ENCODE measurements around the gene MRPL37. TPM values are rescaled to one million over a fixed set of nuclear protein-coding genes. Genes with fewer than 3 reads are reported as not detected.
A peak's percentile ranks its signal among the peaks of the same experiment; 100 is the strongest.

MRPL37 gene
- total and polyA plus RNA-seq, 2 of the 8 experiments (the other 6 are each of a cell fraction or from before 2014, with no cell fraction given): 45.5 to 126 TPM

DNA sequence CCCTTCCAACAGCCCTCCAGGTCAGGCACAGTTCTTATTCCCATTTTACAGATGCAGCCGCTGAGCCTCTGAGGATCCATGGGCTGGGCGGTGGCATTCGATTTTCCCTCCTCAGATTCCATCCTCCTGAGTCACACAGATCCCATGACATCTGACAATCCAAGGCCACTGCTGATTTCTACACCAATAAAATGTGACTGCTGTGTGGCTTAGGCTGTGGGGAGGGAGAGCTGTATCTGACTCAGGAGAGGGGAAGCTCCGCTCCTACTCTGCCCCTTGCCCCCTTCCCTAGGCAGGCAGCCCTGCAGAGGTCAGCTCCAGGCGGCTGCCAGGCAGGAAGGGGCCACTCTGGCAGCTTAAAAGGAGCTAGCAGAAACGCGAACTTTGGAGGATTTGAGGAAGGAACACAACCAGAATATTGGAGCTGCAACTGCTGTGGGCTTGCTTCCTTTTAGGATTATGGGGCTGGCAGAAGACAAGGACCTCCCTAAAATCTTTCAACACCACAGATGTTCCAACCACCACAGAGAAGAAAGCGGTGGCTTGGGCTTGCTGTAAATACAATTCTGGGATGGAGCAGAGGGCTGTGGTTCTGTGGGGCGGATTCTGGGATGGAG is 50.0 kb downstream of the MRPL37 start:
- Histone ChIP-seq H3K9me3 (ENCODE audit: insufficient read depth in 2 of 2, low read depth in 1 of 2, low read length in 1 of 2) (no peaks in the 10 kb centered on the region), H2BK120ac (replicated peaks; ENCODE audit: low read depth, low read length) (no peak overlapping the region), H3K23me2 (ENCODE audit: low read depth, low read length) (no peaks in the 10 kb centered on the region), H4K20me1 (replicated peaks in 1 of 2; ENCODE audit: control insufficient read depth in 1 of 2, insufficient read depth in 2 of 2, low read length in 2 of 2) (peaks cover 7 to 10% of the 10 kb centered on the region in 2 experiments), H3K4me3 (ENCODE audit: extremely low read depth in 1 of 4, insufficient read depth in 2 of 4, low read depth in 3 of 4, low read length in 4 of 4) (no peak overlapping the region), H3K4me2 (ENCODE audit: insufficient read depth in 1 of 2, low read depth in 2 of 2, low read length in 2 of 2) (no peak overlapping the region), H2AFZ (ENCODE audit: low read length) (no peak overlapping the region), H2BK20ac (ENCODE audit: low read length) (no peak overlapping the region), H3K27me3 (replicated peaks in 1 of 4; ENCODE audit: control insufficient read depth in 3 of 4, extremely low read depth in 1 of 4, insufficient read depth in 3 of 4, low read length in 3 of 4) (no peaks in the 10 kb centered on the region), H3K14ac (ENCODE audit: insufficient read length) (no peak overlapping the region), H2BK12ac (ENCODE audit: low read depth, low read length) (no peak overlapping the region), H2BK15ac (ENCODE audit: low read length) (no peak overlapping the region), H3K18ac (ENCODE audit: extremely low read depth, low read length) (no peak overlapping the region), H4K8ac (ENCODE audit: extremely low read depth, insufficient read depth, low read length) (no peak overlapping the region), H2BK5ac (ENCODE audit: low read depth, low read length) (no peak overlapping the region), H3K4me1 (replicated peaks in 1 of 4; ENCODE audit: control insufficient read depth in 3 of 4, insufficient read depth in 4 of 4, low read length in 3 of 4) (no peaks in the 10 kb centered on the region; a peak in 1 of 7 replicates), H3K56ac (replicated peaks; ENCODE audit: insufficient read length, low read depth, low read length) (no peak overlapping the region), H3K23ac (ENCODE audit: insufficient read length) (no peak overlapping the region), H3K27ac (ENCODE audit: low read depth, low read length) (no peak overlapping the region), H4K5ac (ENCODE audit: insufficient read length, low read depth, low read length) (no peak overlapping the region), H3K9ac (replicated peaks in 1 of 4; ENCODE audit: extremely low read depth in 1 of 4, low read depth in 3 of 4, low read length in 3 of 4) (no peak overlapping the region; a peak in 1 of 7 replicates), H3K36me3 (ENCODE audit: control insufficient read depth in 2 of 4, insufficient read depth in 4 of 4, low read length in 3 of 4) (peaks cover 0 to 12% (median 6%) of the 10 kb centered on the region in 4 experiments; a peak in 5 of 8 replicates), H3K4ac (replicated peaks; ENCODE audit: insufficient read length, low read depth, low read length) (no peak overlapping the region), H4K91ac (replicated peaks; ENCODE audit: insufficient read length, low read length) (no peak overlapping the region), H3K79me2 (ENCODE audit: control insufficient read depth in 1 of 2, insufficient read depth in 2 of 2, low read length in 2 of 2) (no peaks in the 10 kb centered on the region), H2AK5ac (ENCODE audit: low read depth, low read length) (no peak overlapping the region), H3K79me1 (ENCODE audit: low read depth, low read length) (peaks cover 3% of the 10 kb centered on the region; the same call in 1 of the 2 replicates)
- no peak for FAIRE-seq
- ChIA-PET CTCF (ENCODE audit: partially characterized antibody) (interaction anchor here (0.7 to 1.3 kb wide), 2 partner anchors 9 to 25 kb away, joined by 3 read pairs; no protein-coding TSS in a partner anchor), POLR2A (ENCODE audit: partially characterized antibody) (no interaction called here)
- DNase-seq (ENCODE audit: low read depth in 1 of 2, low spot score in 2 of 2): no peak
- 81% methylated on average over 9 of the region's 9 CpGs; no CpG with 5 or more reads in 1 of the 2 experiments for WGBS, 2 experiments (ENCODE audit: extremely low coverage in 1 of 2, insufficient coverage in 1 of 2, insufficient read length in 1 of 2, insufficient replicate concordance in 2 of 2, low coverage in 1 of 2, low lambda C conversion rate in 2 of 2, missing lambda C conversion rate in 1 of 2)
- no peak for TF ChIP-seq RBBP5 (IDR thresholded peaks at IDR 0.05; ENCODE audit: borderline replicate concordance, low read depth, low read length)
- TF ChIP-seq TBP (IDR thresholded peaks at IDR 0.05; ENCODE audit: low read depth, low read length): no peak
- TF ChIP-seq JUND (IDR thresholded peaks at IDR 0.05; ENCODE audit: low read length): peak; percentile 73; the same call in 1 of the 2 replicates
- TF ChIP-seq, protein P1, sequence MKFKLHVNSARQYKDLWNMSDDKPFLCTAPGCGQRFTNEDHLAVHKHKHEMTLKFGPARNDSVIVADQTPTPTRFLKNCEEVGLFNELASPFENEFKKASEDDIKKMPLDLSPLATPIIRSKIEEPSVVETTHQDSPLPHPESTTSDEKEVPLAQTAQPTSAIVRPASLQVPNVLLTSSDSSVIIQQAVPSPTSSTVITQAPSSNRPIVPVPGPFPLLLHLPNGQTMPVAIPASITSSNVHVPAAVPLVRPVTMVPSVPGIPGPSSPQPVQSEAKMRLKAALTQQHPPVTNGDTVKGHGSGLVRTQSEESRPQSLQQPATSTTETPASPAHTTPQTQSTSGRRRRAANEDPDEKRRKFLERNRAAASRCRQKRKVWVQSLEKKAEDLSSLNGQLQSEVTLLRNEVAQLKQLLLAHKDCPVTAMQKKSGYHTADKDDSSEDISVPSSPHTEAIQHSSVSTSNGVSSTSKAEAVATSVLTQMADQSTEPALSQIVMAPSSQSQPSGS (IDR thresholded peaks at IDR 0.05; ENCODE audit: low read length): no peak
- no peak for TF ChIP-seq SP4 (IDR thresholded peaks at IDR 0.05; ENCODE audit: low read length)

Measured in H1 (cell line).